Lower leg skin (tissue), 4 donors: ENCODE results near the gene NCKAP5. TPM values are rescaled to one million over a fixed set of nuclear protein-coding genes. Genes with fewer than 3 reads are reported as not detected.

Experiments
- DNase-seq, 2 donors: peaks; one replicate each; pipeline ENCODE4 v3.0.0-alpha.2; 2019; ENCODE audit warnings: low spot score in 2 of 2
- H3K4me3 ChIP-seq: fragments of 200-600 bp; sonication (generic); 2 replicates; pipeline ENCODE4 v1.5.1; 2017; ENCODE audit warnings: mild to moderate bottlenecking, low read depth; ENCODE audit not compliant: poor library complexity, severe bottlenecking
- POLR2A ChIP-seq, 2 donors: fragments of 450-650 bp; IDR thresholded peaks; one replicate each; pipeline ENCODE4 v1.6.1; 2016 to 2017; ENCODE audit warnings: antibody characterized with exemption in 2 of 2, mild to moderate bottlenecking in 1 of 2, moderate library complexity in 1 of 2
- WGBS, 2 donors: methylation state at CpG; one replicate each; pipeline ENCODE4 v1.1.5; 2018; 5-methylcytosine and 5-hydroxymethylcytosine counted together
- intact Hi-C: fragments of 100-400 bp; cut with DNase I; formaldehyde crosslinking; loops from one replicate; pipeline ENCODE4 v1.15.0; 2023; ENCODE audit warnings: low total_unique reads
- total RNA-seq, 4 donors: library from RNA; depleted of rRNA; stranded (reverse); fragments of >200 nt; gene quantifications; one replicate each; pipeline ENCODE4 v1.1.0, GENCODE V29; 2016
- TF ChIP-seq, protein P1 (sequence below), 3 donors: fragments of 450-650 bp; IDR thresholded peaks; one replicate each; pipeline ENCODE4 v1.5.1; 2016; ENCODE audit warnings: antibody characterized with exemption in 3 of 3, mild to moderate bottlenecking in 3 of 3, moderate library complexity in 2 of 3

NCKAP5 gene
- total RNA-seq, 4 donors from 2014 or later, result 2.0 to 5.1 (median 3.6) TPM

DNA sequence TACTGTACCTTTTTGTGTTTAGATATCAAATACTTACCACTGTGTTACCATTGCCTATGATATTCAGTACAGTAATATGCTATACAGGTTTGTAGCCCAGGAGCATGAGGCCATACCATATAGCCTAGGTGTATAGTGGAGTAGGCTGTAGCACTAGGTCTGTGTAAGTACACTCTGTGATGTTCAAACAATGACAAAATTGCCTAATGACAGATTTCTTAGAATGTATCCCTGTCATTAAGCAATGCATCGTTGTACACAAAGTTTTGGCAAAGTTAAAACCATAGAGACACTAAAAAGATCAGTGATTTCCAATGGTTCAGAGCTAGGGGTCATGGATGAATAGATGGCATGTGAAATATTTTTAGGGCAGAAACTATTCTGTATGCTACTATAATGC lies 415.5 kb downstream of the NCKAP5 start:
- WGBS, 2 donors, result 86 to 95% methylated on average over 1 of the region's 1 CpG
- H3K4me3 ChIP-seq, result no peak overlapping the region
- DNase-seq, result no peak
- intact Hi-C loops, result no loop called here
- TF ChIP-seq, protein P1, sequence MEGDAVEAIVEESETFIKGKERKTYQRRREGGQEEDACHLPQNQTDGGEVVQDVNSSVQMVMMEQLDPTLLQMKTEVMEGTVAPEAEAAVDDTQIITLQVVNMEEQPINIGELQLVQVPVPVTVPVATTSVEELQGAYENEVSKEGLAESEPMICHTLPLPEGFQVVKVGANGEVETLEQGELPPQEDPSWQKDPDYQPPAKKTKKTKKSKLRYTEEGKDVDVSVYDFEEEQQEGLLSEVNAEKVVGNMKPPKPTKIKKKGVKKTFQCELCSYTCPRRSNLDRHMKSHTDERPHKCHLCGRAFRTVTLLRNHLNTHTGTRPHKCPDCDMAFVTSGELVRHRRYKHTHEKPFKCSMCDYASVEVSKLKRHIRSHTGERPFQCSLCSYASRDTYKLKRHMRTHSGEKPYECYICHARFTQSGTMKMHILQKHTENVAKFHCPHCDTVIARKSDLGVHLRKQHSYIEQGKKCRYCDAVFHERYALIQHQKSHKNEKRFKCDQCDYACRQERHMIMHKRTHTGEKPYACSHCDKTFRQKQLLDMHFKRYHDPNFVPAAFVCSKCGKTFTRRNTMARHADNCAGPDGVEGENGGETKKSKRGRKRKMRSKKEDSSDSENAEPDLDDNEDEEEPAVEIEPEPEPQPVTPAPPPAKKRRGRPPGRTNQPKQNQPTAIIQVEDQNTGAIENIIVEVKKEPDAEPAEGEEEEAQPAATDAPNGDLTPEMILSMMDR (IDR thresholded peaks at IDR 0.05), result no peak
- TF ChIP-seq POLR2A (IDR thresholded peaks at IDR 0.05), result no peak

DNA sequence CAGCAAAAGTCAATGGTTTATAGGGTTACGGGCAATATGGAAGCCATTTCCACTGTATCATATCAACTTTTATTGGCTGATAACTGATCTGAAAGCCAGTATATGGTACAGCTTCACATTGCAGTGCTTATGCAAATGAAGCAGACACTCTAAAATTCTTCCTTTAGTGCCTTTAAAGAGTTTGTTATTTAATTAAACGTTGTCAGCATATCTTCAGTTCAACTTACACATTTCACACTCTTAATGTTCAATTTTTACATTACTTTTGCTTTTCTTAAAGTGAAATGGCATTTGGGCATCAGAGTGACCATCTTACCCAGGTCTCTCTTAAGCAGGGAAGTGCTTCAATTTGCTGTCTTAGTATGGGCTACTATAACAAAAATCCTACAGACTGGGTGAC lies 420.1 kb downstream of the NCKAP5 start:
- 82 to 83% methylated on average over 2 of the region's 2 CpGs for WGBS, 2 donors
- intact Hi-C loops, result no loop called here
- TF ChIP-seq POLR2A (IDR thresholded peaks at IDR 0.05), result no peak
- TF ChIP-seq, protein P1 (IDR thresholded peaks at IDR 0.05), result no peak
- no peak overlapping the region for H3K4me3 ChIP-seq
- no peak for DNase-seq

DNA sequence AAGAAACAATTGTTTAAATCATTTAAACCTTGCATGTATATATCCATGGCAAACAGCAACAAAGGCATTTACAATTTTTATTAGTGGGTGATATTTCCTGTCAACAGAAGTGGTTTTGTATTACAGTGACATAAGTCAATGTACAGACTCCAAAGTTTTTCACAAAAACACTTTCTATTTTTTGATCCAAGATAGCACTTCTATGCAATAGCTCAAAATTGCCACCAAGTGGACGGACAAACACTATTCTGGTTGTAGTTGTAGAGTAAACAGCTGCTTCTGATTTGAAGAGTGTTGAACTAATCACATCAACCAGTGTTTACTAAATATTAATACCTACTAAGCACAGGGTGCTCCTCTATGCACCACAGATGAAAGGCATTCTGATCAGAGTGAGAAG lies 421.4 kb downstream of the NCKAP5 start:
- no peak overlapping the region for H3K4me3 ChIP-seq
- no peak for DNase-seq
- TF ChIP-seq, protein P1 (IDR thresholded peaks at IDR 0.05), result no peak
- no peak for TF ChIP-seq POLR2A (IDR thresholded peaks at IDR 0.05)
- 76 to 79% methylated on average over 1 of the region's 1 CpG for WGBS, 2 donors
- intact Hi-C loops, result no loop called here

DNA sequence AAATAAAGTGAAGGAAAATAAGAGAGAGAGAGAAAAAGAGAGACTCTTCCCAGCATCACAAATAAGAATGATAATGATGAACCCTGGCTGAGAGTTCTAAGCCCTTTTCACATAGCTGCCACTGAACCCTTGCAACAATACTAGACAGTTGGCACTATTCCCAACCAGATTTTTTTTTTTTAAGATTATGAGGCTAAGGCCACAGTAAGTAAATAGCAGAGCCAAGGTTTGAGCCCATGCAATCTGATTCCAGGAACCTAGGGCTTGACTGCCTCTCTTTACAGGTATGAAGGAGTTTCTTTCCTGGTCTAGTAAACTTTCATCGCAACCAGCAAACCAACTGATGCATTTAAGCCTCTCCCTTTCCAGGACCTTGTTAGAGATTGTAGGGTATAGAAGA lies 424.6 kb downstream of the NCKAP5 start:
- TF ChIP-seq, protein P1 (IDR thresholded peaks at IDR 0.05), result no peak
- TF ChIP-seq POLR2A (IDR thresholded peaks at IDR 0.05), result no peak
- intact Hi-C loops, result no loop called here
- no peak for DNase-seq
- H3K4me3 ChIP-seq, result no peak overlapping the region
- WGBS, 2 donors, result 97 to 100% methylated on average over 1 of the region's 1 CpG

DNA sequence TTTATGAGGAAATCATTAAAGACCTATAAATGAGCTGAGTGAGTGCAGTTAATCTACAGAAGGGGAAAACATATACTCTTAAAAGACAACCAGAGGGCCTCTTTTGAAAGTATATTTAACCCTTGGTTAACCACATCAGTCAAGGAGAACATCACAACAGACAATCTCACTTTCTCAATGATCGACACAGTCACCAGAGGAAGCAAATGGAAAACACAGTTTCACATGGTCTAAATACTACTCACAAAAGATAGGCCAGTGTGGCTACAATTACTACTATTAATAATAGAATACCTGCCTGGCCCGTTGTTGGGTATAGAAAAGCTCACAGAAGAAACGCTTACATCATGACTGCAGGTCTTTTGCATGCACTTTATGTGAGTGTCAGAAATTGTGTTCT lies 426.2 kb downstream of the NCKAP5 start:
- no peak overlapping the region for H3K4me3 ChIP-seq
- intact Hi-C loops, result no loop called here
- TF ChIP-seq, protein P1 (IDR thresholded peaks at IDR 0.05), result no peak
- no peak for TF ChIP-seq POLR2A (IDR thresholded peaks at IDR 0.05)
- no peak for DNase-seq
- WGBS, 2 donors, result 93 to 94% methylated on average over 3 of the region's 3 CpGs

DNA sequence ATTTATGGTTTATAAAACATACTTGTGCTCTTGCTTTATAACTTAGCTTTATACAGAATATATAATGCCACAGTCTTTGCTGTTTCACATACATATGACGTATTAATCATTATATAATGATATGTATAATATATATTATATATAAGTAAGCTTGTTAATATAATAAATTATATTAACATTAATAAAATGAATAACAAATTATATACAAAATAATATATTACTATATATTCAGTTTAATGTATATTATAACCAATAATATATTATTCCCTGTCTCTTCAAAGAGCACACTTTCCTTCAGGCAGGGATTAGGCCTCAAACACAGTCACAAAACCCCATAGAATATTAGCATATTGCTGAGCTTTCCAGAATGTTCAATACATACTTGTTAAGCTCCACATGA lies 427.6 kb downstream of the NCKAP5 start:
- intact Hi-C loops, result no loop called here
- WGBS, 2 donors, result 93 to 100% methylated on average over 1 of the region's 1 CpG
- no peak overlapping the region for H3K4me3 ChIP-seq
- no peak for TF ChIP-seq POLR2A (IDR thresholded peaks at IDR 0.05)
- TF ChIP-seq, protein P1 (IDR thresholded peaks at IDR 0.05), result no peak
- DNase-seq, result no peak
